NCI-H345 treated with DMSO at 0.1 percent for 48 hours (cell line): ENCODE data around the gene EIF3B.
"Not testable (repeated sequence)": the region's sequence is repeated elsewhere in the genome, so short reads cannot be mapped to it uniquely, and the experiment has no call there.

ENCODE experiments used
- DNase-seq: peaks from one replicate; lab custom pipeline; 2025; ENCODE audit not compliant: unreplicated experiment; lab: John Stamatoyannopoulos, UW

The EIF3B gene

DNA sequence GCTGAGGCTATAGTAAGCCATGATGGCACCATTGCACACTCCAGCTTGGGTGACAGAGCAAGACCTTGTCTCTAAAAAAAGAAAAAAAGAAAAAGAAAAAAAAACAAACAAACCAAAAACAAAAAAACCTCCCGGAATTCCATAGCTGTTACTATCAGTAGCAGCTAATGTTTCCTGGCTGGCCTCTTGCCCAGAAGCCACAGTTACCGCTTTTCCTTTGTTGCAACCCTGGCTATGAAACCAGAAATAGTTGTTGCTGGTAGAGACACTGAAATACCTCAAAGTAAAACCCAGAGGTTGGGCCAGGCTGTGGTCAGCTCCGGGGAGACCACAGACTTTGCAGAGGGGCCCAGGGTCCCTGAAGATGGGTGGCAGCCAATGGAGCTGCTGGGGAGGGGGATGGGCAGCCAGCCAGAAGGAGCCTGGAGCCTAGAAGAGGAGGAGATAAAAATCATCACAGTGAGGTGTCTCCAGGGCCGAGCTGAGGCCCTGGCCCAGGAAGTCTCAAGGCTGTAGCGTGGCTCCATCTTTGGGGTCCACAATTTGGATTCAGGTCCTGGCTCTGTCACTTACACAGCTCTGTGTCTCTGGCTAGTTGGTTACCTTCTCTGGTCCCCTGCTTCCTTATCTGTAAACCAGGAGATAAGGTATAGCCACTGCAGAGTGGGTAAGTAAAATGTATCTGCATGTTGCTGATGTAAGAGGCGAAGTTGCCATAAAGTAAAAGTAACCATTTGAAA is 45.4 kb downstream of the EIF3B start:
- peak; percentile 5 for DNase-seq

DNA sequence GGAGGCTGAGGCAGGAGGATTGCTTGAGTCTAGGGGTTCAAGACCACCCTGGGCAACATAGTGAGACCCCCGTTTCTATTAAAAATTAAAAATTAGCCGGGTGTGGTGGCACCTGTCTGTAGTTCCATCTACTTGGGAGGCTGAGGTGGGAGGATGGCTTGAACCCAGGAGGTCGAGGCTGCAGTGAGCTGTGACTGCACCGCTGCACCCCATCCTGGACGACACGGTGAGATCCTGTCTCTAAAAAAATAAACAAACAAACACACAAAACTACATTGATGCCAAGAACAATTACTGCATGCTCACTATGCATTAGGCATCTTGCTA is 48.0 kb downstream of the EIF3B start:
- DNase-seq, result no peak

DNA sequence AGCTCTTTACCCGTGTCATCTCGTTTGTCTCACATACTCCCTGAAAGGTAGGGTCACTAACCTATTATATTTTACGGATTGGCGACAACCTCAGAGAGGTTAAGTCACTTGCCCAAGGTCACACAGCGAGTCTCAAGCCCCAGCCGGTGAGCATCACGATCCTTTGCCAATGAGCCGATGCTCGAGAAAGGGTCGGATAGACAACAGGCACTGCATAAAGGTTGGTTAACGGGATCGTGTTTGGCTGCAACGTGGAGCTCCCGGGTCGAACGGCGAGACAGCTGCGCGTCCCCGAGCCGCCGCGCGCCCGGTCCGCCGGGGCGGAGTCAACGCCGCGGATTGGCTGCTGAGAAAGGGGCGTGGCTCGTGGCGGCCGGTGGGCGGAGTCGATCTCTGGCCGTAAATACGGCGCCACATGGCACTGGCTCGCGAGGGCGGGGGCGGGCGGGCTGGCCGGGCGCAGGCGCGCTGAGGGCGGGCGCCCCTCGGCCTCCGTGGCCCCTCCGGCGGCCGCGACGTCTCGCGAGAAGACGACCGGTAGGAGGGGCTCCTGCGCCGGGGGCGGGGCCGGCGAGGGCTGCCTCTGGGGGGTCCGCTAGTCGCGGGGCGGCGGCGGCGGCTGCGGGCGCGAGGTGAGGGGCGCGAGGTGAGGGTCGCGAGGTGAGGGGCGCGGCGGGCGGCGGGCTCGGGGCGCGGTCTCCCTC is 48.5 kb downstream of the EIF3B start, which contains the start of gene CHST12:
CHST12 (plus strand) TSS at position 598 of the 704 bp plus-strand sequence. CDS start 29,029 bp downstream, outside the sequence.
- peak; percentile 86 for DNase-seq

DNA sequence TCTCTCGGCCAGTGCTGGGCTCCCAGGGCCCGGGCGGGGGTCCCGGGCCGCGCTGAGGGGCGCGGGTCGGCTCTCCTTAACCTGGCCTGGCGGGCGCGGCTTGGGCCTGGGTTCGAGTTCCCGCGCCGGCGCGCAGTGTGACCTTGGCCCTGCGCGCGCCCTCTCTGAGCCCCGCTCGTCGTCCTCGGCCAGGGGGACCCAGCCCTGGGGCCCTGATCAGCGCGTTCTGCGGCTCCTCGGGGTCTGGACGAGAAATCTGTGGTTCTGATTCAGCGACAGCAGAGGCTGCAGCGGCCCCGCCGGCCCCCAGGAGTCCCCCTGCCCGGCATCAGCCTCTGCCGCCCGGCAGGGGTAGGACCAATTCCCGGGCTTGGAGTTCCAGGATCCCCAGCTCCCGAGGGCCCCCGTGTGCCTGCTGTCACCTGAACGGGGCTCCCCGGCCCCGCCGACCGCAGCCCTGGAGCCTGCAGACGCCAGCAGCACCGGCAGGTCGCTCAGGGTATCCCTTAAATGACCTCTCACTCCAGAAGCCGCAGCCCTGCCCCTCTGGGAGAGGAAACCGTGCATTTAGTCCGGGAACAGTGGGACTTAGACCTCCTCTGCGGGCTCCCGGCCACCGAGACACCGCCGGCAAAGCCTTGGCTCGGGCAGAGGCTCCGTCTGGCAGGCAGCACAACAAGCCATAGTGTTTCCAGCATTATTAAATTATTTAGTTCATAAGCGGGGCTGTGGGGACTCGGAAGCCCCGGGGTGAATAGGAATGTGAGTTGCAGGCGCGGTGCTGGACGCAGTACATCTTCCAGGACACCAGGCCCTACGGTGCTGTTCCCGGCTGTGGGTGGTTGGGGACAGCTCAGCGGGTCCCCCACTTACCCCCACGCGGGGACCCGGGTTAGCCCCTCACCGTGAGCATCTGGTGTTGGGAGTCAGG is 49.4 kb downstream of the EIF3B start:
- DNase-seq, result no peak

DNA sequence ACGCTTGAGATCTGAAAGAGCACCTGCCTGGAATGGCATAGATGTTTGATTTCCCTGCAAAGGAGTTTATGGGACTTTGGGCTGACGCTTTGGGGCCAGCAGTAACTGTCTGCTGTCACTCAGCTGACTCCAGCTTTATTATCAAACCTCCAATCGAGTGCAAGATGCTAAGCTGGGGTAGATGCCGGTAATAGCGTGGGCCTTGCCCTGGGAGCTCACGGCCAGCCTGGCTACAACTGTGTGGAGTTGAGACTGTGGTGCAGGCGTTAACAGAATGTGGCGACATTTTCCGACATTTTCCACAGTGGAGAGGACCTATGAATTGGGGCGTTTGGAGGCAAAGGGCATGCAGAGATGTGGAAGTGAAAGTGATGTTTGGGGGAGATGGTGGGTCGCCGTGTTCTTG is 50.1 kb downstream of the EIF3B start:
- no peak for DNase-seq

DNA sequence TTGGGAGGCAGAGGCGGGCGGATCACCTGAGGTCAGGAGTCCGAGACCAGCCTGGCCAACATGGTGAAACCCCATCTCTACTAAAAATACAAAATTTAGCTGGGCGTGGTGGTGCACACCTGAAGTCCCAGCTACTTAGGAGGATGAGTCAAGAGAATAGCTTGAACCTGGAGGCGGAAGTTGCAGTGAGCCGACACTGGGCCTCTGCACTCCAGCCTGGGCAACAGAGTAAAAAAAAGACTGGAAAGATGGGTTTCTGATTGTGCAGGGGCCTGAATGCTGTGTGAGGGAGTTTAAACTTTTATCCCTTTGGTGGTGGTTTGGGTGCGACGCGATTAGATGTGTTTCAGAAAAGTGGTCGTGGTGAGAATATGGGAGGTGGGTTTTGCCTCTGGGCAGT is 50.6 kb downstream of the EIF3B start:
- no peak for DNase-seq

DNA sequence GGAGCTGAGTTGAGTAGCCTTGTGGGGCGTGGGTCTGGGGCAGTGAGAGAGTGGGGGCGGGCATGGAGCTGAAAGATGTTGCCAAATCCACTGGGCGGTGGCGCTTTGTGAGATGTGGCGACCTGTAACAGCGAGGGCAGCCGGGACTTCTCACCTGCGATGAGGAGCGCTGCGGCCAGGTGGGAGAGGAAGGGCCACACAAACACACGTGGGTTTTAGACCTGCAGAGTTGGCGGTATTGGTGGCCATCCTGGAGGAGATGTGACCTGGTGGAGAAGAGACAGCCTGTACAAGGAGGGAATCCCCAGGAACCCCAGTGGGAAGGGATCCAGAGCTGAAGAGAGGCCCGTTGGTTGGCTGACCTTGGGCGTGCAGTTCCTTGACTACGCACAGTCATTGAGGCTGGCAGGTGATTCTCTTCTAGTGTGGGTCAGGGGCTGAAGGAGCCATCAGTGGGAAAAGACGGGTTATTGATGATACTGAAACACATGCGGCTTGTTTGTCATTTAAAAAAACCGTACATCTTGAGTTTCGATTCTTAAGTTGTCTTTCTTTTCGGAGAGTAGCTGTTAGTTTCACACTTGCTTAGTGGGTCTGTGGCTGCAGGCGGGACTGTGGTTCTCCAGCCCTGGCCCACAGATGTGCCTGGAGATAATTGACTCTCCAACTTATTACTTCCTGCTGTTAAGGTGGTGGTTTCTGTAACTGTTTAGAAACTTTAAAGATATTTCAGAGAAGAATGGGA is 51.1 kb downstream of the EIF3B start:
- no peak for DNase-seq

DNA sequence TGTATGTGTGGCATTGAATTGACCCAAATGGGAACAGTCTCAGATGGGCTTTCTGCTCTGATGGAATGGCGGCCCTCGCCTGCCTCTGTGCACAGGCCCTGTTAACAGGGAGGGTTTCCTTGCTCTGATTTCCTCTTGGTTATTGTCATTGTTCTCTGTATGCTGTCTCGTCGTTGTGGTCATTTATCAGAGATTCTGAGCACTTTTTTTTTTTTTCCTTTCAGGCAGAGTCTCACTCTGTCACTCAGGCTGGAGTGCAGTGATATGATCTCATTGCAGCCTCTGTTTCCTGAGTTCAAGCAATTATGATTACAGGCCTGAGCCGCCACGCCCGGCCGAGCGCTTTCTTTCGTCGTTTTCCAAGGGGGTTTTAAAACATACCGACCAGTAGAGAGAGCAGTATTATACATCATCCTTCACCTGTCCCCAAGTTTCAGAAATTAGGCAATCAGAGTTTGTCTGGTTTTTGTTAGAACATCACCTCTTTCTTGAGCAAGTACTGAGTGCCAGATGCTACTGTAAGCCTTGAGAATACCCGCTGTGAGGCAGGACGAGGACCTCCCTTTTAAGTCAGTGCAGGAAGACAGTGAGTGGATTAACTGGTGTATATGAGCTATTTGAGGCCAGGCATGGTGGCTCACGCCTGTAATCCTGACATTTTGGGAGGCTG is 55.3 kb downstream of the EIF3B start:
- DNase-seq, result no peak

DNA sequence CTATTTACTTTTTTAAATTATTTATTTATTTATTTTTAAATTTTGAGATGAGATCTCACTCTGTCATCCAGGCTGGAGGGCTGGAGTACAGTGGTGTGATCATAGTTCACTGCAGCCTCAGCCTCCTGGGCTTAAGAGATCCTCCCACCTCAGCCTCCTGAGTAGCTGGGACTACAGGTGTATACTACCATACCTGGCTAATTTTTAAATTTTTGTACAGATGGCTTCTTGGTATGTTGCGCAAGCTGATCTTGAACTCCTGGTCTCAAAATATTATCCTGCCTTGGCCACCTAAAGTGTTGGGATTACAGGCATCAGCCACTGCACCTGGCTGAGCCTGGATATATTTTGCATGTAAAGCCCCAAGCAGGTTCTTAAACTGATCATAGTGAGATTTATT is 56.4 kb downstream of the EIF3B start:
- DNase-seq, result no peak

DNA sequence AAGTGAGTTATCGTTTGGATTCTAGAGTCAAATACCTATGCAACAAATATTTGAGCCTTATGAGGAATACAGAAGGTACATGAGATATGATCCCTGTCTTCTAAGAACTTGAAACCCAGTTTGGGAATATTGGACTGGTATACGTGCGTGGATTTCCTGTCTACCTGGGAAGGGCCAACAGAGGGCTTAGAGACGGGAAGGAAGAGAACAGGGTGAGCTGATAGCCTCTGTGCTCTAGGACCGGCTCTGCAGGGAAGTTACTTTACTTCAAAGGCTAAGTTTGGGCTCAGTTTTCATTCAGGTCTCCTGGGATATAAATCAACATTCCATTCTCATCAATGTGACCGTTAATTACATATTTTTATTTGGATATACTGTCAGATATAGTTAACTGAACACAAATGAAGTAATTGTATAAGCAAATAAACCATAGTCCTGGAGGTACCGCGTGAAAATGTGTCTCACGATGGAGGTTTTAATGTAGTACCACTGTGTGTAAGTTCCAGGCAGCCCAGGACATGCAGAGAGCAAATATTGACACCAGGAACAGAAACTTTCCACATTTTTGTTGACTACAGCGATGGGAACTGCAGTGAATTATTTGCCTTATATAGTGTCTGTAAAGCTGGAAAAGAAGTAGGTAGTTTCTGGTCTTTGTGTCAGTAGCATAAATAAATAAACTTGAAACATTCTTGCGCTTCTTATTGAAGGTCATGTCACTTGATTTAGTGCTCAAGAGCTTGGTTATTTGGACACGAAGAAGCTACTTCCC is 57.4 kb downstream of the EIF3B start:
- DNase-seq, result no peak

DNA sequence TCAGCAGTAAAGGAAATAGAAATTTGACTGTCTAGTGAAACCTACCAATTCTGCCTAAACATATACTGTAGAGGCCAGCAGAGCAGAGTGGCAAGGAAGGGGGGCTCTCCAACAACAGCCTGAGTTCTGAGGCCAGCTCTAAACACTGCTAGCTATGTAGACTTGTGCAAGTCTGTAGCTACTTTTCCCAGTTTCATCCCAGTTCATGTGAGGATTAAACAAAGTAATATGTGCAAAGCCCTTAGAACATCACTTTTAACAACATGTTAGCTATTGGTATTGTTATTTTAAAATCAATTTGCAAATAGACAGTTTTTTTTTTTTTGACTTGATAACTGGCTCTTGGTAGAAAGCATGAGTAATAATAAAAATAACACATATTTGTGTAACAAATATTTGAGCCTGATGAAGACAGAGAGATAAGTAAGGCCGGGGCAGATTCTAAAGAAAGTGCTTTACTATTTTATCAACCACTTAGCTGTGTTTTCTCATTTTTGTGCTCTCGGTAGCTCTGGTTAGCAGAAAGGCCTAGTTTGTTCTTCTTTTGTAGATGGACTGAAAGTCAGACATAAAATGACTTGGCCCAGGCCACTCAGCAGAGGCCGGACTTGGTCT is 58.1 kb downstream of the EIF3B start:
- DNase-seq, result no peak

DNA sequence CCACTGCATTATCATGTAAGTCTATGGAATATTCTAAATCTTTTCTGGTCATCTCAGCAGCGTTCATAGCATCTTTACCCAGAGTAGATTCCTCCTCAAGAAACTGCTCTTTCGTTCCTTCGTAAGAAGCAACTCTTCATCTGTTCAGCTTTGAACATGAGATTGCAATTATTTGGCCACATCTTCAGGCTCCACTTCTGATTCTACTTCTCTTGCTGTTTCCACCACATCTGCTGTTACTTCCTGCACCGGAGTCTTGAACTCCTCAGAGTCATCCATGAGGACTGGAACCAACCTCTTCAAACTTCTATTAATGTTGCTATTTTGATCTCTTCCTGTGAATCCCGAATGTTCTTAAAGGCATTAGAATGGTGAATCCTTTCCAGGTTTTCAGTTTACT is 61.4 kb downstream of the EIF3B start:
- no peak for DNase-seq

DNA sequence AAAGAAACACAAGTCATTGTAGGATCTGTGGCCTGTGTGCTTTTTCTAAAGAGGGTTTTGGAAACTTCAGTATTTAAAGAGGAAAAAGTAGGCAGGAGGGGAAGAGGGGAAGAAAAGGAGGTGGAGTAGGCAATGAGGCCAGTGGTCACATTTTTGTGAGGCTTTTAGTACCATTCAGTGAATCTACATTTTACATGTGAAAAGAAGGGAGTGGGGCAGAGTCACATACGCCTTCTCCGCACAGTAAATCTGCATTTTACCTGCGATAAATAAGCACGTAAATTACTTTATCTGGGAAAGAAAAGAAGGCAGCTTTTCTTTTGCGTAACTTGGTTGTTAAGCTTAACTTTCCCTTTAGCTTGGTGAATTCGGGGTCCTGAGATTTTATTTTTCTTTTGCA is 62.0 kb downstream of the EIF3B start:
- no peak for DNase-seq

DNA sequence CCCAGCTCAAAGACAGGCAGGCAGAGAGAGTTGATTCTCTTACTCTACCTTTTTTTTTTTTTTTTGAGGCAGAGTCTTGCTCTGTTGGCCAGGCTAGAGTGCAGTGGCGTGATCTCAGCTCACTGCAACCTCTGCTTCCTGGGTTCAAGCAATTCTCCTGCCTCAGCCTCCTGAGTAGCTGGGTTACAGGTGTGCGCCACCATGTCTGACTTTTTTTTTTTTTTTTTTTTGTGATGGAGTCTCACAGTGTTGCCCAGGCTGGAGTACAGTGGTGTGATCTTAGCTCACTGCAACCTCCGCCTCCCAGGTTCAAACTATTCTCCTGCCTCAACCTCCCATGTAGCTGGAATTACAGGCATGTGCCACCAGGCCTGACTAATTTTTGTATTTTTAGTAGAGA is 62.6 kb downstream of the EIF3B start:
- DNase-seq, result not testable (repeated sequence)

DNA sequence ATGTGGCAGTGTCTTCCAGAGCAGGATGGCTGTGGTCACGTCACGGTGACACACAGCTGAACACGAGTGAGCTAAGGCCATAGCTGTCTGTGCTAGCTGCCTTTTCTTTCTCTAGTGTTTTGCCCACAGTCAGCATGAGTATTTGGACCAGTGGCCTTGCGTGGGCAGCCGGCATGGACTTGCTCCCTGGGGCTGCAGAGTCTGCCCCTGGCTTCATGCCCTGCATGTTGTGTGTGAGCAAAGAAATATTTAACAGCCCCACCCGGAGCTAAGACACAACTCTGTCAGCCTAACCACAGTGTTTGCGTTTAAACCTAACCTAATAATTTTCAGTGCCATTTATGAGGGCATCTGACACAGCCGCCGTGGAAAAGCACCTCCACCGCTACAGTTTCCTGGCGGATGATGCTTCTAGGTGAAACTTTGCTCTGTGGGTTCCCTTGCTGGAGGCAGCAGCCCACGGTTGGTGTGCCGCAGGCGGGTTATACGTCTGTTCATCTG is 63.4 kb downstream of the EIF3B start:
- DNase-seq, result no peak

DNA sequence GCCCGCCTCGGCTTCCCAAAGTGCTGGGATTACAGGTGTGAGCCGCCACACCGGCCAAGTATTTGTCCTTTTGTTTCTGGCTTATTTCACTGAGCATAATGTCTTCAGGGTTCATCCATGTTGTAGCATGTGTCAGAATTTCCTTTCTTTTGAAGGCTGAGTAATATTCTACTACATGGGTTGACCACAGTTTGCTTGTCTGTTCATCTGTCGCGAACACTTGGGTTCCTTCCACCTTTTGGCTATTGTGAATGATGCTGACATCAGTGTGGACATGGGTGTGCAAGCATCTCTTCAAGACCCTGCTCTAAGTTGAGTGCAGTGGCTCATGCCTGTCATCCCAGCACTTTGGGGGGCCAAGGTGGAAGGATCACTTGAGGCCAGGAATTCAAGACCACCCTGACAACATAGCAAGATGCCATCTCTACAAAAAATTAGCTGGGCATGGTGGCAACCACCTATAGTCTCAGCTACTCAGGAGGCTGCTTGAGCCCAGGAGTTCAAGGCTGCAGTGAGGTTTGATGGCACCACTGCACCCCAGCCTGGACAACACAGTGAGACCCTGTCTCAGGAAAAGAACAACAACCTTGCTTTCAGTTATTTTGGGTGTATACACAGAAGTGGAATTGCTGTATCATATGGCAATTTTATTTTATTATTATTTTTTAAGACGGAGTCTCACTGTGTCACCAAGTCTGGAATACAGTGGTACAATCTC is 65.7 kb downstream of the EIF3B start:
- DNase-seq, result no peak

DNA sequence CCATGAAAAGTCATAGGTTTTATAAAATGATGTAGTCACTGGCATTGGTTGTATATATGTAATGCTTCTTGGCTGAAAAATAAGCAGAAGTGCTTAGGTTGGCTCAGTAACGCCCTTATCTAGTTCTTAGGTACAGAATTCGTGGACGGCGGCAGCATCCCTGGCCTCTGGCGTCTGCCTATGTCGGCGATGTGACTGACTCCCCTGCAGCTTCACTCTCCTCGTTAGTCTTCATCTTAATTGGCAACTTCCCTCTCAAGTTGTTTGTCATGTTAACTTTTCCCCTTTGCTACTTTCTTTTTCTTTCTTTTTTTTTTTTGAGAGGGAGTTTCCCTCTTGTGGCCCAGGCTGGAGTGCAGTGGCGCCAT is 67.3 kb downstream of the EIF3B start:
- DNase-seq, result no peak

DNA sequence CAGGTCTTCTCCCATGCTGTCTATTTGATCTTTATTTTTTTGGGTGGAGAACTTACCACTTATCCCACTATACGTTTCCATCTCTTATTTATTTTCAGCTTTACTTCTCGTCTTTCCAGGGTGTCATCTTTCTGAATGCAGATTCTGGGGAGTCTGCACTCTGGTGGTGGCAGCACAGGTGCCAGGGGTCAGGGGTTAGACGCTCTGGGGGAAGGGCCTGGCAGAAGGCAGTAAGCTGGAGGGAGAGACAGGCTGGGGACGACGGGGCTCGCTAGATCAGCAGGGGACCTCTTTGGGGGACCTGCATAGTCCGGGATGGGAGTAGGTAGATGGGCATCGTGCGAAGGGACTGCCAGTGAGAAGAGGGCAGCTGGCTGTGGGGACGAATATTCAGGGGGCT is 71.1 kb downstream of the EIF3B start:
- no peak for DNase-seq
